Stomach (tissue), 9 donors: ENCODE measurements around the gene TUBGCP3. TPM values are rescaled to one million over a fixed set of nuclear protein-coding genes. Genes with fewer than 3 reads are reported as not detected.

ENCODE experiments used
- DNase-seq, 2 donors: peaks; one replicate each; pipeline versions ENCODE4 v3.0.0 to v3.0.0-alpha.2; 2013 to 2019
- H3K27ac ChIP-seq, 5 donors: fragments of 200-600 bp in 4 of 5; sonication (generic) in 4 of 5; one replicate each; pipeline ENCODE4 v1.5.1; 2013 to 2019; ENCODE audit warnings: mild to moderate bottlenecking in 1 of 5, moderate library complexity in 1 of 5
- H3K27me3 ChIP-seq, 3 donors: fragments of 200-600 bp; sonication (generic); one replicate each; pipeline ENCODE4 v1.5.1; 2017 to 2019; ENCODE audit warnings: mixed run types in 1 of 3
- H3K36me3 ChIP-seq, 4 donors: fragments of 200-600 bp; sonication (generic); 1 replicate in 3 of 4; 2 replicates in 1 of 4; pipeline ENCODE4 v1.5.1; 2016 to 2019
- H3K4me1 ChIP-seq, 4 donors: fragments of 200-600 bp; sonication (generic); one replicate each; pipeline ENCODE4 v1.5.1; 2016 to 2019
- H3K4me3 ChIP-seq, 4 donors: fragments of 200-600 bp; sonication (generic) in 3 of 4; one replicate each; pipeline ENCODE4 v1.5.1; 2016 to 2019; ENCODE audit warnings: mild to moderate bottlenecking in 1 of 4
- H3K9me3 ChIP-seq, 4 donors: fragments of 200-600 bp; sonication (generic); one replicate each; pipeline ENCODE4 v1.5.1; 2016 to 2019
- EP300 ChIP-seq: sonication (generic); formaldehyde crosslinking; IDR thresholded peaks from one replicate; pipeline ENCODE4 v1.6.1; 2017; ENCODE audit warnings: antibody characterized with exemption
- POLR2A ChIP-seq, 4 donors: fragments of 450-650 bp; IDR thresholded peaks; one replicate each; pipeline ENCODE4 v1.6.1; 2016; ENCODE audit warnings: antibody characterized with exemption in 4 of 4, control low read depth in 2 of 4, mild to moderate bottlenecking in 1 of 4, moderate library complexity in 1 of 4
- POLR2AphosphoS5 ChIP-seq, 3 donors: sonication (generic); formaldehyde crosslinking; IDR thresholded peaks; one replicate each; pipeline ENCODE4 v1.6.1; 2016; ENCODE audit warnings: antibody characterized with exemption in 3 of 3
- WGBS, 5 donors: extraction: QIAGEN DNeasy Blood & Tissue Kit in 3 of 5; methylation state at CpG; one replicate each; pipeline versions ENCODE4 v1.1.5 to v1.1.7; 2013 to 2018; 5-methylcytosine and 5-hydroxymethylcytosine counted together
- intact Hi-C: fragments of 100-400 bp; cut with DNase I; formaldehyde crosslinking; loops from one replicate; pipeline ENCODE4 v1.15.1; 2023; ENCODE audit warnings: low total_unique reads
- polyA plus RNA-seq, 3 donors: library from polyadenylated mRNA; stranded (reverse); fragments of 200-250 nt; gene quantifications; one replicate each; pipeline ENCODE4 v1.2.3, GENCODE V29; 2013
- total RNA-seq, 5 donors: library from RNA; depleted of rRNA; stranded (reverse); fragments of >200 nt; gene quantifications; one replicate each; pipeline versions ENCODE4 v1.1.0 to v1.2.3, GENCODE V29; 2014 to 2016
- TF ChIP-seq, protein P1 (sequence below), 7 experiments: fragments of 450-650 bp in 4 of 7; fragments of 200-600 bp in 3 of 7; sonication (generic) in 3 of 7; IDR thresholded peaks; one replicate each; pipeline ENCODE4 v1.5.1; 2016 to 2019; ENCODE audit warnings: antibody characterized with exemption in 7 of 7, control low read depth in 2 of 7, mild to moderate bottlenecking in 1 of 7
- donor health status: healthy with polysubstance abuse.
- donor health status: Bipolar disorder and iron deficiency.
- donor health status: healthy.

The TUBGCP3 gene
- total and polyA plus RNA-seq, 8 donors, result 7.8 to 49.6 (median 15.2) TPM

GRCh38 chr13:112580912-112581311, 7.0 kb downstream of the TUBGCP3 start:
- DNase-seq, result no peak
- Histone ChIP-seq H3K4me1 (peaks cover 0 to 45% (median 17%) of the 10 kb centered on the region in 4 donors), H3K4me3 (no peak overlapping the region), H3K27ac (no peak overlapping the region), H3K27me3 (no peaks in the 10 kb centered on the region), H3K9me3 (no peaks in the 10 kb centered on the region), H3K36me3 (no peaks in the 10 kb centered on the region)
- intact Hi-C loops, result no loop called here
- TF ChIP-seq EP300 (no peak), POLR2AphosphoS5 (IDR thresholded peaks at IDR 0.05) (no peak), POLR2A (IDR thresholded peaks at IDR 0.05) (no peak)
- TF ChIP-seq, protein P1, sequence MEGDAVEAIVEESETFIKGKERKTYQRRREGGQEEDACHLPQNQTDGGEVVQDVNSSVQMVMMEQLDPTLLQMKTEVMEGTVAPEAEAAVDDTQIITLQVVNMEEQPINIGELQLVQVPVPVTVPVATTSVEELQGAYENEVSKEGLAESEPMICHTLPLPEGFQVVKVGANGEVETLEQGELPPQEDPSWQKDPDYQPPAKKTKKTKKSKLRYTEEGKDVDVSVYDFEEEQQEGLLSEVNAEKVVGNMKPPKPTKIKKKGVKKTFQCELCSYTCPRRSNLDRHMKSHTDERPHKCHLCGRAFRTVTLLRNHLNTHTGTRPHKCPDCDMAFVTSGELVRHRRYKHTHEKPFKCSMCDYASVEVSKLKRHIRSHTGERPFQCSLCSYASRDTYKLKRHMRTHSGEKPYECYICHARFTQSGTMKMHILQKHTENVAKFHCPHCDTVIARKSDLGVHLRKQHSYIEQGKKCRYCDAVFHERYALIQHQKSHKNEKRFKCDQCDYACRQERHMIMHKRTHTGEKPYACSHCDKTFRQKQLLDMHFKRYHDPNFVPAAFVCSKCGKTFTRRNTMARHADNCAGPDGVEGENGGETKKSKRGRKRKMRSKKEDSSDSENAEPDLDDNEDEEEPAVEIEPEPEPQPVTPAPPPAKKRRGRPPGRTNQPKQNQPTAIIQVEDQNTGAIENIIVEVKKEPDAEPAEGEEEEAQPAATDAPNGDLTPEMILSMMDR (IDR thresholded peaks at IDR 0.05), result no peak
- 57 to 74% (median 67%) methylated on average over 3 of the region's 3 CpGs for WGBS, 5 donors

DNA sequence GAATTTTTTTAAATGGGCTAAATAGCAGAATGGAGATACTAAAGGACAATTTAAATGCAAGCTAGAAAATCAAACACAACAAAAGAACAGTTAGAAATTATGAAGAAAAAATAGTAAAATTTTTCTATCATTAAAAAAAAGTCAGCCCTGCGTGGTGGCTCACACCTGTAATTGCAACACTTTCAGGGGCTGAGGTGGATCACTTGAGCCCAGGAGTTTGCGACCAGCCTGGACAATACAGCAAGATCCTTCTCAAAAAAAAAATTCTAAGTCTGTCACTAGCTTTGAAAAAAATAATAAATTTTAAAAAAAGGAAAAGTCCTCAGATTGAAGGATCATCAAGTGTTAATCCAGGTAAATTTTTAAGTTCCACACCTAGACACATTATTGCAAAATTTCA, 7.7 kb downstream of the TUBGCP3 start:
- DNase-seq, result no peak
- H3K36me3 ChIP-seq, result no peaks in the 10 kb centered on the region
- intact Hi-C loops, result no loop called here
- H3K27ac ChIP-seq, result no peak overlapping the region
- peaks cover 0 to 45% (median 19%) of the 10 kb centered on the region in 4 donors for H3K4me1 ChIP-seq
- no peaks in the 10 kb centered on the region for H3K27me3 ChIP-seq
- WGBS, 5 donors, result 92 to 99% (median 97%) methylated on average over 2 of the region's 2 CpGs
- H3K4me3 ChIP-seq, result no peak overlapping the region
- TF ChIP-seq EP300 (no peak), POLR2A (IDR thresholded peaks at IDR 0.05) (no peak), POLR2AphosphoS5 (IDR thresholded peaks at IDR 0.05) (no peak)
- TF ChIP-seq, protein P1 (IDR thresholded peaks at IDR 0.05), result no peak
- H3K9me3 ChIP-seq, result no peaks in the 10 kb centered on the region

GRCh38 chr13:112579310-112579843, 8.6 kb downstream of the TUBGCP3 start:
- Histone ChIP-seq H3K36me3 (no peaks in the 10 kb centered on the region), H3K27me3 (no peaks in the 10 kb centered on the region), H3K4me1 (peaks cover 5 to 45% (median 26%) of the 10 kb centered on the region in 4 donors), H3K9me3 (no peaks in the 10 kb centered on the region), H3K27ac (no peak overlapping the region), H3K4me3 (no peak overlapping the region)
- no peak for DNase-seq
- no peak for TF ChIP-seq POLR2A (IDR thresholded peaks at IDR 0.05)
- no peak for TF ChIP-seq POLR2AphosphoS5 (IDR thresholded peaks at IDR 0.05)
- TF ChIP-seq, protein P1 (IDR thresholded peaks at IDR 0.05), result no peak
- TF ChIP-seq EP300, result no peak
- intact Hi-C loops, result no loop called here
- 86 to 100% (median 96%) methylated on average over 6 to 18 of the region's 18 CpGs for WGBS, 5 donors

- H3K4me1 ChIP-seq, result peaks cover 9 to 54% (median 36%) of the 10 kb centered on the region in 4 donors
- H3K27me3 ChIP-seq, result no peaks in the 10 kb centered on the region
- no peak for DNase-seq
- H3K36me3 ChIP-seq, result no peaks in the 10 kb centered on the region
- no peaks in the 10 kb centered on the region for H3K9me3 ChIP-seq
- intact Hi-C loops, result no loop called here
- no peak for TF ChIP-seq EP300
- no peak for TF ChIP-seq POLR2AphosphoS5 (IDR thresholded peaks at IDR 0.05)
- TF ChIP-seq, protein P1 (IDR thresholded peaks at IDR 0.05), result no peak
- no peak for TF ChIP-seq POLR2A (IDR thresholded peaks at IDR 0.05)
- no peak overlapping the region for H3K27ac ChIP-seq
- no peak overlapping the region for H3K4me3 ChIP-seq
Measured at GRCh38 chr13:112576768-112577167, 11.2 kb downstream of the TUBGCP3 start.
